Neural progenitor cell (in vitro differentiated cells): ENCODE data around the gene NUTF2.

Experiments
- EZH2 ChIP-seq: fragments of 200-600 bp; sonication (generic); IDR thresholded peaks from 2 replicates; pipeline ENCODE4 v1.6.1; 2017; ENCODE audit warnings: antibody characterized with exemption, mild to moderate bottlenecking, moderate library complexity
- EZH2phosphoT487 ChIP-seq: fragments of 200-600 bp; sonication (generic); IDR thresholded peaks from 2 replicates; pipeline ENCODE4 v1.6.1; 2017; ENCODE audit warnings: antibody characterized with exemption
- TF ChIP-seq, protein P1 (sequence below): fragments of 200-600 bp; sonication (generic); IDR thresholded peaks from 2 replicates; pipeline ENCODE4 v1.5.1; 2017; ENCODE audit warnings: antibody characterized with exemption, mild to moderate bottlenecking

DNA sequence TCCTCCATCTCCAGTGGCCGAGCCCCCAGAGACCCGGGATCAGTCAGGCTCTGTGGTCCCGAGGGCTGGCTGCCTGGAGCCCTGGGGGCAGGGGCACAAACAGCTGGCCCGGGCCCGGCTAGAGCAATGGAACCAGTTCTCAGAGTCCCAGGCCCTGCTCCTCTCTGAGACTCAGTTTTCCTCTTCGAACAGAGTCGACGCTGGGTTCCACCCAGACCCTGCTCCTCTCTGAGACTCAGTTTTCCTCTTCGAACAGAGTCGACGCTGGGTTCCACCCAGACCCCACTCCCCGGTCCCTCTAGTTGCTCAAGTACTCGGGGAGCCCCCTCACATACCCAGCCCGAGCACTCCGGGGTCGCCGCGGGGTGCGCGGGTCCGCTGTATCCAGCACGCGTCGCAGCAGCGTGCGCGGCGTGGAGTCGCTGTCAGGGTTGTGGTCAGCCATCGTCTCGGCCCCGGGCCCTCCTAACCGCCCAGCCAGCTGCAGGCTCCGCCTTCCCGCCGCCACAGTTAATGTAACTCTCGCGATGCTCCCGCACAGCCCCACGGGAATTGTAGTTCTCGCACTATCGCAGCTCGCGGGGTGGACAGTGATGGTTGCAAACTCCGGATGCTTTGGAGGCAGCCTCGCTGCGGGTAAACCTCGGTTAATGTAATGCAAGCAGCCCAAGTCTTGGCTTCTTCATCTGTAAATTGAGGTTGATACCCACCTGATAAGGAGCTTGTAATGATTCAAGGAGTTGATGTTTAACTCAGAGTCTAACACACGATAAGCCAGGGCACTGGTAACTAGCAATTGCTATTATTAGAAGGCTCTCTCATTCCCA, 13.1 kb upstream of the NUTF2 start:
- TF ChIP-seq, protein P1, sequence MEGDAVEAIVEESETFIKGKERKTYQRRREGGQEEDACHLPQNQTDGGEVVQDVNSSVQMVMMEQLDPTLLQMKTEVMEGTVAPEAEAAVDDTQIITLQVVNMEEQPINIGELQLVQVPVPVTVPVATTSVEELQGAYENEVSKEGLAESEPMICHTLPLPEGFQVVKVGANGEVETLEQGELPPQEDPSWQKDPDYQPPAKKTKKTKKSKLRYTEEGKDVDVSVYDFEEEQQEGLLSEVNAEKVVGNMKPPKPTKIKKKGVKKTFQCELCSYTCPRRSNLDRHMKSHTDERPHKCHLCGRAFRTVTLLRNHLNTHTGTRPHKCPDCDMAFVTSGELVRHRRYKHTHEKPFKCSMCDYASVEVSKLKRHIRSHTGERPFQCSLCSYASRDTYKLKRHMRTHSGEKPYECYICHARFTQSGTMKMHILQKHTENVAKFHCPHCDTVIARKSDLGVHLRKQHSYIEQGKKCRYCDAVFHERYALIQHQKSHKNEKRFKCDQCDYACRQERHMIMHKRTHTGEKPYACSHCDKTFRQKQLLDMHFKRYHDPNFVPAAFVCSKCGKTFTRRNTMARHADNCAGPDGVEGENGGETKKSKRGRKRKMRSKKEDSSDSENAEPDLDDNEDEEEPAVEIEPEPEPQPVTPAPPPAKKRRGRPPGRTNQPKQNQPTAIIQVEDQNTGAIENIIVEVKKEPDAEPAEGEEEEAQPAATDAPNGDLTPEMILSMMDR: no peak
- TF ChIP-seq EZH2phosphoT487 (no peak), EZH2 (no peak)
